GM20000 (cell line): Measurements from ENCODE around the gene TCIRG1.
A peak's percentile ranks its signal among the peaks of the same experiment; 100 is the strongest.

Experiments
- DNase-seq: peaks from one replicate; pipeline ENCODE4 v3.0.0; 2012; ENCODE audit warnings: low spot score
- CTCF ChIP-seq: IDR thresholded peaks from 2 replicates; pipeline ENCODE4 v1.5.1; 2012; ENCODE audit warnings: mild to moderate bottlenecking, control low read depth; ENCODE audit errors: extremely low read depth, missing control alignments

TCIRG1 gene

DNA sequence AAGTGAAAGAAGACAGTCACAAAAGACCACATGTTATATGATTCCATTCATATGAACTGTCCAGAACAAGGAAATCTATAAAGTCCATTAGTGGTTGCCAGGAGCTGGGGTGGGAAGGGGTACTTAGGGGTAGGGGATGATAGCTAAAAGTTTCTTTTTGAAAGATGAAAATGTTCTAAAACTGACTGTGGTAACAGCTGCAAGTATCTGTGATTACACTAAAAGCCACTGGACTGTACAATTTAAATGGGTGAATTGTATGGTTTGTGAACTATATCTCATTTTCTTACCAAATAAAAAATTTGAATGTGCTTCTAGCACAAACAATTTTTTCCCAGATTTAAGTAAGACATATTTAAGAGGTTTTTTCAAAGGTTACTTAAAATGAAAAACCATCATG lies 60.2 kb downstream of the TCIRG1 start:
- no peak for TF ChIP-seq CTCF

DNA sequence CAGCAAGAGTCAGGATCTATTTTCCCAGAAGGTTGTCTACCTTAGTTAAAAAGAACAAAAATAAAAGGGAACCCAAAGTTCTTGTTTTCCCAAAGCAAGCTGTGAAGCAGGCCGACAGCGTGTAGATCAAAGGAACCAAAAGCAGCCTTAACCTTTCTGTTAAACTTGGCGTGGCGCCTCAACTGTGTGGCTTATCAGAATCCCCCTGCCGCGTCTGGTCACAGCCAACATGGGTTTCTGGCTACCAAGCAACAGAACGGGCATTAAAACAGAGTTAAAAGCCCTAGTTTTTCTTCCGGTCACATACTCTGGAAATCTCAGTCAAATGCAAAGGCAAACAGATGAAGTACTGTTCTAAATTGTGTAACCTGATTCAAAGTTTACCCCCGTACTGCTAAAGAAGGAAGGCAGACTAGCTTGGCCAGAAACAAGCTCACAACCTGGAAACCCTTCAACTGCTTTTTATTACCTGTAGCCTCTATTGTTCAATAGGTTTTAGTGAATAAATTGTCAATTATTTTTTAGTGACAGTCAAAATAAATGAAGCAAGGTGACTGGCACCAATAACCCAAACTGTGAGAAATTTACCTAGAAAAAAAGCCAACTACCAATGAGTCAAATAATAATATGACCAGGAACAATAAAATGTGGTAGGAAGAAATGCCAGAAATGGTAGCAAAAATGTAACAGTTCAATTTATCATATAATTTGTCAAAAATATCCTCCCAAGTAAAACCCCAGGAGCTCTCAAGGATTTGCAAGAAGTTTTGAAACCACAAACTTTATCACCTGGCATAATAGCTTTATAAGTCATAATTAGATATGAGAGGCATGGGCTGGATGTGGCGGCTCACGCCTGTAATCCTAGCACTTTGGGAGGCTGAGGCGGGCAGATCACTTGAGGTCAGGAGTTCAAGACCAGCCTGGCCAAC lies 60.9 kb downstream of the TCIRG1 start:
- peak; percentile 42 for DNase-seq
- TF ChIP-seq CTCF, result no peak

More for the DNA sequence above, 60.2 kb downstream of the TCIRG1 start:
- DNase-seq, result no peak
